ENCODE measurements around the gene SAMD4A. TPM values are rescaled to one million over a fixed set of nuclear protein-coding genes. Genes with fewer than 3 reads are reported as not detected.

SAMD4A gene
- total RNA-seq, 4 donors from 2014 or later, result 2.9 to 19.5 (median 3.9) TPM

DNA sequence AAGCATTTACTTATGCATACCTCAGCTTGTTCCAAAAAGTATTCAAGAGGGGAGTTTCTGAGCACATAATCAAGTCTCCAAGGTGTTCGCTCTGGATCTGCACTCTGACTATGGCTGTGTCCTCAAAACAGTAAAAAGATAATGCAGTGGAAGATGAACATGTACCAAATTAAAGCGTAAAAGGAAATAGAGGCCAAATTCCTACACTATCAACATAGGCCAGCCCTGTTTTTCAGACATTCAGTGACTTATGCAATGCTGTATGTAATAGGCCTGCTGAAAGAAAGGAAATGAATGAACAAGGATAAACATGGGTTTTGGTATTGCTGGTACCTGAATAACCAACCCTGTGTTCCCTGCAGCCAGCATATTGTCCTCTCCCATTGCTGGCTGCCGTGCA is 115.7 kb downstream of the SAMD4A start:
- DNase-seq, result no peak
- Histone ChIP-seq H3K27ac (peak overlapping the region in 1 of 4 donors; percentile 91), H3K27me3 (peaks cover 0 to 12% (median 0%) of the 10 kb centered on the region in 4 donors), H3K36me3 (no peaks in the 10 kb centered on the region), H3K9me3 (no peaks in the 10 kb centered on the region), H3K4me1 (peaks cover 7 to 44% (median 29%) of the 10 kb centered on the region in 3 donors), H3K4me3 (no peak overlapping the region)
- WGBS, 2 donors, result 96 to 98% methylated on average over 3 of the region's 3 CpGs
- intact Hi-C loops (cut with DNase I), result no loop called here
- TF ChIP-seq, protein P1, sequence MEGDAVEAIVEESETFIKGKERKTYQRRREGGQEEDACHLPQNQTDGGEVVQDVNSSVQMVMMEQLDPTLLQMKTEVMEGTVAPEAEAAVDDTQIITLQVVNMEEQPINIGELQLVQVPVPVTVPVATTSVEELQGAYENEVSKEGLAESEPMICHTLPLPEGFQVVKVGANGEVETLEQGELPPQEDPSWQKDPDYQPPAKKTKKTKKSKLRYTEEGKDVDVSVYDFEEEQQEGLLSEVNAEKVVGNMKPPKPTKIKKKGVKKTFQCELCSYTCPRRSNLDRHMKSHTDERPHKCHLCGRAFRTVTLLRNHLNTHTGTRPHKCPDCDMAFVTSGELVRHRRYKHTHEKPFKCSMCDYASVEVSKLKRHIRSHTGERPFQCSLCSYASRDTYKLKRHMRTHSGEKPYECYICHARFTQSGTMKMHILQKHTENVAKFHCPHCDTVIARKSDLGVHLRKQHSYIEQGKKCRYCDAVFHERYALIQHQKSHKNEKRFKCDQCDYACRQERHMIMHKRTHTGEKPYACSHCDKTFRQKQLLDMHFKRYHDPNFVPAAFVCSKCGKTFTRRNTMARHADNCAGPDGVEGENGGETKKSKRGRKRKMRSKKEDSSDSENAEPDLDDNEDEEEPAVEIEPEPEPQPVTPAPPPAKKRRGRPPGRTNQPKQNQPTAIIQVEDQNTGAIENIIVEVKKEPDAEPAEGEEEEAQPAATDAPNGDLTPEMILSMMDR (IDR thresholded peaks at IDR 0.05), result no peak
- TF ChIP-seq POLR2A (IDR thresholded peaks at IDR 0.05), result no peak

DNA sequence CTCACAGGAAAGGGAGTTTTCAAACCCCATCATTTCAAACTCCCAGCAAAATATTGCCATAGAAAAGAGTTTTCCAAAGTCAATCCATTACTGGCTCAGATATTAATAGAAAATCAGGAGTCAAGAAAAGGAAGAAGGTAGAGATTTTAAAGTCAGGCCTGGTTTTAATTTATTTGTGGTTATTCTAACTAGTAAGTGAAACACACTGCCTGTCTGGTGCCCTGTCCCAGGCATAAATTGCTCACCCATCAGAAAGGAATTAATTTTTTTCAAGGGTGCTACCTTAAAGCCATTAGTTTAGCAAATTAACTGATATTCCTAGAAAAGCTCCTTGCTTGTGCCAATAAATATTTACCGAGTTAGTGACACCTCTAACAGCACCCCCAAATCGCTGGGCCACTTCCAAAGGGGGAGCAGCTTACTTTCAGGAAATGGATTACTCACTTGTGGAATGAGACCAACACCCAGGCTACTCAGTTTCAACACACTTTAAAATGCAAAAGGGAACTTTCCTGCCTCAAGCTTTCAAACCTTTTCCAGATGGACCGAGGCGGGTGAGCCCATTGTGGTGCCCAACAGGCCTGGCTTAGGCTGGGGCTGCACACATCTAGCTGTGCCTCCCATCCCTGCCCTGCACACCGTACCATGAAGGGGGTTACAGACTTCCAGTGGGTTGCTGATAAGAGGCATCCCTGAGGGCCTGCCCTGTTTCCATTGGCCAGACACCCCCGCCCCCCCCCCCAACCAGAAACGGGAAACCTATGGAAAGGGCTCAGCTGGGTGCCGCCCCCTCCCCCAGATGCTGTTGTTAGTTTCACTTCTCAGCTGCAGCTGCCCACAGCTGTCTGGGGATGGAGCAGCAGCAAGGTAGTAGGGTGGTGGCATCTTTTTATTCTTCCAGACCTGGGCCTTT is 117.2 kb downstream of the SAMD4A start:
- Histone ChIP-seq H3K27ac (peak overlapping the region in 3 of 4 donors; percentile 75 to 91 (median 78)), H3K4me3 (no peak overlapping the region), H3K36me3 (no peaks in the 10 kb centered on the region), H3K9me3 (no peaks in the 10 kb centered on the region), H3K27me3 (peaks cover 0 to 9% (median 0%) of the 10 kb centered on the region in 4 donors), H3K4me1 (peaks cover 7 to 41% (median 29%) of the 10 kb centered on the region in 3 donors)
- WGBS, 2 donors, result 24 to 27% methylated on average over 4 to 5 of the region's 8 CpGs
- TF ChIP-seq, protein P1 (IDR thresholded peaks at IDR 0.05), result no peak
- no peak for TF ChIP-seq POLR2A (IDR thresholded peaks at IDR 0.05)
- DNase-seq, result no peak
- intact Hi-C loops (cut with DNase I), result no loop called here

DNA sequence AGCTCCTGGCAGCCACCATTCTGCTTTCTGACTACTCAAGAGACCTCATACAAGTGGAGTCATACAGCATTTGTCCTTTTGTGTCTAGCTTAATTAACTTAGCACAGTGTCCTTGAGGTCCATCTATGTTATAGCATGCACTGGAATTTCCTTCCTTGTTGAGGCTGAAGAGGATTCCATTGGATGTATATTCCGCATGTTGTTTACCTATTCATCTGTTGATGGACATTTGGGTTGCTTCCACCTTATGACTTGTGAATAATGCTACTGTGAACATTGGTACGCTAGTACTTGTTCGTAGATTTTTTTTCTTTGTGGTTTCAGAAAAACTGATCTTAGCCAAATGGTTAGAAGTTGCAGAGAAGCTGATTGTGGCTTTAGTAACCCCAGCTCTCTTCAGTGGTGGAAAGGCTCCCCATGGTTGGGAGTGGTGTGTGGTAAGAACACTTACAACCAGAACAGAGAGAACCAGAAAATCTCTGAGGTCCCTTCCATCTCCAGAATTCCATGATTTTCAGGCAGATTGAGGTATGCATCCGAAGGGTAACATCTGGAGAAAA is 118.4 kb downstream of the SAMD4A start:
- Histone ChIP-seq H3K27me3 (no peaks in the 10 kb centered on the region), H3K36me3 (no peaks in the 10 kb centered on the region), H3K27ac (peak overlapping the region; percentile 63 to 91 (median 76)), H3K4me1 (peaks cover 7 to 41% (median 29%) of the 10 kb centered on the region in 3 donors), H3K4me3 (no peak overlapping the region), H3K9me3 (no peaks in the 10 kb centered on the region)
- no peak for DNase-seq
- TF ChIP-seq, protein P1 (IDR thresholded peaks at IDR 0.05), result no peak
- intact Hi-C loops (cut with DNase I), result no loop called here
- 79 to 83% methylated on average over 4 of the region's 4 CpGs for WGBS, 2 donors

DNA sequence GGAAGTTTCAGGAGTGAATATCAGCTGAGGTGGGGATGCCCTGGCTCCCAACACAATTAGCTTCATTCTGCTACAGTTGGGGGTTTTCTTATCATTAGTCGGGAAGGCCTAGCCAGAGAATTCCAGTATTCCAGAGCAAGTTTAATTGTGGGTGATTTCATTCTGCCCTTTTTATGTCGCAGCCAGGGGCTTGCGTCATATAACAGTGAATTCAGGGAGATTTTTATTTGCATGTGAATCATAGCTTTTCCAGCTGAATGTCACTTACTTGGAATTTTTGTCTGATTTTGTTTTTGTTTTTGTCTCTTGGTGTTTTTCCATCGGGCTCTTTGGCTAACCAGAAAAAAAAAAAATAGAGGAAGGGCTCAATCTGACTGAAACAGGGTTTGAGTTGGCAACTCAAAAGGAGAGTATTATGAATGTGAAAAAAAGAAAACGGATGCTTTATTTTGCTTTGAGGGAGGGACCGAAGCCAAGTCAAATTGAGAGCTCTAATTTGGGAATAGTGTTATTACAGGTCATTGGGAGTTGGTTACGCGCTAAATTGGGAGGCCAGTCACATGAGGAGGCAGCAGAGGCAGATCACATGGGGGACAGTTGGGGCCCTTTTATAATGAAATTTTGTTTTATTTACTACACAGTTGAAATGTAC is 119.4 kb downstream of the SAMD4A start:
- intact Hi-C loops (cut with DNase I), result no loop called here
- DNase-seq, result no peak
- Histone ChIP-seq H3K4me3 (no peak overlapping the region), H3K9me3 (no peaks in the 10 kb centered on the region), H3K36me3 (no peaks in the 10 kb centered on the region), H3K27me3 (no peaks in the 10 kb centered on the region), H3K4me1 (peaks cover 7 to 48% (median 29%) of the 10 kb centered on the region in 3 donors), H3K27ac (peak overlapping the region; percentile 63 to 91 (median 76))
- WGBS, 2 donors, result 25 to 52% methylated on average over 8 of the region's 8 CpGs
- no peak for TF ChIP-seq POLR2A (IDR thresholded peaks at IDR 0.05)
- TF ChIP-seq, protein P1 (IDR thresholded peaks at IDR 0.05), result no peak

All from esophagus squamous epithelium (tissue), 5 donors.